Measurements from ENCODE around the gene ILF2.

DNA sequence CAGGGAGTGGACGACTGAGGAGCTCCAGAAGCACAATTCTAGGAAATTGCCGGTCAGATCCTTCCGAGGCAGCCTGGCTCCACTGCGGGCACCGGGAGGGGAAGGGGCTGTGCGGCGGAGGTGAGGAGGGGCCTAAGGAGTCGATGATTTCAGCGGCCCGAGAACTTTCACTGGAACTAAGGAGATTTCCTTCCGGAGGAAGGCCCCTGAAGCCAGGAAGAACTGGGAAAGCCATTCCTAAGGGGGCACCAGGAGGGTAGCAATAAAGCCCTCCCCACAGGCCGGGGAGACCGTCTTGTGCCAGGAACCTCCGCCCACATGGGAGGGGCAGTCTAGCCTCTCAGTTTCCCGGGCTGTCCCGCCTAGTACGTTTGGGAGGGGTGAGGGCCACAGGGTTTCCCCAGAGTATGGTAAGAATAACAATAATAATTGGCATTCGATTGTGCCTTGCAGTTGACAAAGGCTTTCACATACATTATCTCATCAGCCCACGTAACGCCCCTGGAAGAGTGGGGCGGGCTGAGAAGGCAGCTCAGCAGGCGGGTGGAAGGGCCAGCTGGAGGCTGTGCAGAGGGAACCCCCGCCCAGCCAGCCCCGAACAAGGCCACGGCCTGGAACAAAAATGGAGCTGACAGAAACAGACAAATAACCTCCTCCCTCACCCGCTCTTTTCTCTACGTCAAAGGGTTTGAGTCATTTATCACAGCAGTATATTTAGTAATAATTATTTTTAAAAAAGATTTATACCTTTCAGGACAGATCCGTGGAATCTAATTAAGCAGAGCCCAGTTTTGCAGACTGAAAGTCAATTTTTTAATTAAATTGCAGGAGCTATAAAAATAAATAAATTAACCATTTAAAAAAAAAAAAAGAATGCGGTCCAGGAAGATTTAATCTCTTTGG lies 27.5 kb upstream of the ILF2 start:
- TF ChIP-seq, protein P1, sequence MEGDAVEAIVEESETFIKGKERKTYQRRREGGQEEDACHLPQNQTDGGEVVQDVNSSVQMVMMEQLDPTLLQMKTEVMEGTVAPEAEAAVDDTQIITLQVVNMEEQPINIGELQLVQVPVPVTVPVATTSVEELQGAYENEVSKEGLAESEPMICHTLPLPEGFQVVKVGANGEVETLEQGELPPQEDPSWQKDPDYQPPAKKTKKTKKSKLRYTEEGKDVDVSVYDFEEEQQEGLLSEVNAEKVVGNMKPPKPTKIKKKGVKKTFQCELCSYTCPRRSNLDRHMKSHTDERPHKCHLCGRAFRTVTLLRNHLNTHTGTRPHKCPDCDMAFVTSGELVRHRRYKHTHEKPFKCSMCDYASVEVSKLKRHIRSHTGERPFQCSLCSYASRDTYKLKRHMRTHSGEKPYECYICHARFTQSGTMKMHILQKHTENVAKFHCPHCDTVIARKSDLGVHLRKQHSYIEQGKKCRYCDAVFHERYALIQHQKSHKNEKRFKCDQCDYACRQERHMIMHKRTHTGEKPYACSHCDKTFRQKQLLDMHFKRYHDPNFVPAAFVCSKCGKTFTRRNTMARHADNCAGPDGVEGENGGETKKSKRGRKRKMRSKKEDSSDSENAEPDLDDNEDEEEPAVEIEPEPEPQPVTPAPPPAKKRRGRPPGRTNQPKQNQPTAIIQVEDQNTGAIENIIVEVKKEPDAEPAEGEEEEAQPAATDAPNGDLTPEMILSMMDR (IDR thresholded peaks at IDR 0.05): no peak
- TF ChIP-seq POLR2AphosphoS5 (IDR thresholded peaks at IDR 0.05): no peak

Data from prostate gland (tissue), 2 donors.